Fibroblast of the aortic adventitia (primary cell): ENCODE measurements around the gene FKBP5. TPM values are rescaled to one million over a fixed set of nuclear protein-coding genes. Genes with fewer than 3 reads are reported as not detected.
"Not testable (repeated sequence)": the region's sequence is repeated elsewhere in the genome, so short reads cannot be mapped to it uniquely, and the experiment has no call there.

Experiments used
- DNase-seq: peaks from one replicate; pipeline ENCODE4 v3.0.0-alpha.2; 2010; ENCODE audit warnings: low read depth
- H3K4me3 ChIP-seq: 2 replicates; pipeline ENCODE4 v1.5.1; 2011; ENCODE audit warnings: low read depth, mild to moderate bottlenecking, control low read depth, low read length, moderate library complexity
- total RNA-seq: library from RNA; depleted of rRNA; stranded (reverse); fragments of >200 nt; gene quantifications from 2 replicates; pipeline ENCODE4 v1.2.3, GENCODE V29; 2012; ENCODE audit warnings: low replicate concordance
- TF ChIP-seq, protein P1 (sequence below): IDR thresholded peaks from 2 replicates; pipeline ENCODE4 v1.5.1; 2011; ENCODE audit warnings: mild to moderate bottlenecking, low read length, control low read depth, inconsistent platforms; ENCODE audit not compliant: insufficient read depth

The FKBP5 gene
- total RNA-seq, 1 donor: 5.3 TPM

DNA sequence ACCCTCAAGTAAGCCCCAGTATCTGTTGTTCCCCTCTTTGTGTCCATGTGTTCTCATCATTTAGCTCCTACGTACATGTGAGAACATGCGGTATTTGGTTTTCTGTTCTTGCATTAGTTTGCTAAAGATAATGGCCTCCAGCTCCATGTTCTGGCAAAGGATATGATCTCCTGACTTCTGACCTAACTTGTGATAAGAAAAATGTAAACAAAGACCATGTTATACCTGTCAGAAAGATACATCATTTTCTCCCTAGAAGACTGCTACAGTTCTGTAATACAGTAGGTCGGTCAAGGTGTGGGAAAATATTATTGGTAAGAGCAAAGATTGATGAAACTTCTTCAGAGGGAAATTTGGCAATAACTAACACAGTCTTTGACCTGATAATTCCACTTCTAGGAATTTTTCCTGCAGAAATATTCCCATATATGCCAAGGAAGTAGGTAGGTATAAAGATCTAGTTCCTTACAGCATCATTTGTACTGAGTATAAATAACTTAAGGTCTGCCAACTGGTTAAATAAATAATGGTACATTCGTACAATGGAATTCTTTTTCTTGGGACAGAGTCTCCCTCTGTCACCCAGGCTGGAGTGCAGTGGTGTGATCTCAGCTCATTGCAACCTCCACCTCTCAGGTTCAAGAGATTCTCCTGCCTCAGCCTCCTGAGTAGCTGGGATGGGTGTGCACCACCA lies 19.1 kb upstream of the FKBP5 start:
- no peak overlapping the region for H3K4me3 ChIP-seq
- no peak for DNase-seq
- TF ChIP-seq, protein P1, sequence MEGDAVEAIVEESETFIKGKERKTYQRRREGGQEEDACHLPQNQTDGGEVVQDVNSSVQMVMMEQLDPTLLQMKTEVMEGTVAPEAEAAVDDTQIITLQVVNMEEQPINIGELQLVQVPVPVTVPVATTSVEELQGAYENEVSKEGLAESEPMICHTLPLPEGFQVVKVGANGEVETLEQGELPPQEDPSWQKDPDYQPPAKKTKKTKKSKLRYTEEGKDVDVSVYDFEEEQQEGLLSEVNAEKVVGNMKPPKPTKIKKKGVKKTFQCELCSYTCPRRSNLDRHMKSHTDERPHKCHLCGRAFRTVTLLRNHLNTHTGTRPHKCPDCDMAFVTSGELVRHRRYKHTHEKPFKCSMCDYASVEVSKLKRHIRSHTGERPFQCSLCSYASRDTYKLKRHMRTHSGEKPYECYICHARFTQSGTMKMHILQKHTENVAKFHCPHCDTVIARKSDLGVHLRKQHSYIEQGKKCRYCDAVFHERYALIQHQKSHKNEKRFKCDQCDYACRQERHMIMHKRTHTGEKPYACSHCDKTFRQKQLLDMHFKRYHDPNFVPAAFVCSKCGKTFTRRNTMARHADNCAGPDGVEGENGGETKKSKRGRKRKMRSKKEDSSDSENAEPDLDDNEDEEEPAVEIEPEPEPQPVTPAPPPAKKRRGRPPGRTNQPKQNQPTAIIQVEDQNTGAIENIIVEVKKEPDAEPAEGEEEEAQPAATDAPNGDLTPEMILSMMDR: no peak

DNA sequence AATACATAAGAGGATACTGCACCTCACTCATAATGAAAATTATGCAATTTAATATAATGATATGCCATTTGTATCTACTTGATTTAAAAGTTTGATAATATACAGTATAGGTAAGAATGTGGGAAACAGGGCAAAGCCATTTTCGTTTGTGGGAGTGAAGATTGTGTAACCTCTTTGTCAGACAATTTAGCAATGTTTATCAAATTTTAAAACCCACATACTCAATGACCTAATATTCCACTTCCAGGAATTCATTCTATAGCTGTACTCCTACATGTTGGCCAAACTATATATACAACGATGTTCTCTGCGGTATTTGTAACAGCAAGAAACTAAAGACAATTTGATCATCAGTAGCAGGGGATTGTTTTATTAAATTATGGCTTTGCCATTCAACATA lies 17.8 kb upstream of the FKBP5 start:
- peak; percentile 14 for DNase-seq
- TF ChIP-seq, protein P1: no peak
- no peak overlapping the region for H3K4me3 ChIP-seq

DNA sequence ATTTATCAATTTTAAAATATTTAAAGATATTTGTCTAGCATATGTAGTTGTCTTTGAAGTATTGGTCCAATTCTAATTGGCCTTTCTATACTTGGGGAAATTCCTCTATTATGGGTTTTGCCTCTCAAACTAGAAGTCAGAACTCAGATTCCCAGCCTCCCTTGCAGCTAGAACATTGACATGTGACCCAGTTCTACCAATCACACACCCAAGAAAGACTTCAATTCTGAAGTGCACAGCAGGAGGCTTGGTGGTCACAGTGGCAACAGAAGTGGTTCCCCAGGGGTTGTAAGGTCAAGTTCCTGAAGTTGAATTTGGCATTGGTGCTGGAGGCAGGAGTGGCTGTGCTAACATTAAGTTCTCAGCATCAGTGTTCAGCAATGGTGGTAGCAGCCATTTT lies 14.8 kb upstream of the FKBP5 start:
- TF ChIP-seq, protein P1: no peak

DNA sequence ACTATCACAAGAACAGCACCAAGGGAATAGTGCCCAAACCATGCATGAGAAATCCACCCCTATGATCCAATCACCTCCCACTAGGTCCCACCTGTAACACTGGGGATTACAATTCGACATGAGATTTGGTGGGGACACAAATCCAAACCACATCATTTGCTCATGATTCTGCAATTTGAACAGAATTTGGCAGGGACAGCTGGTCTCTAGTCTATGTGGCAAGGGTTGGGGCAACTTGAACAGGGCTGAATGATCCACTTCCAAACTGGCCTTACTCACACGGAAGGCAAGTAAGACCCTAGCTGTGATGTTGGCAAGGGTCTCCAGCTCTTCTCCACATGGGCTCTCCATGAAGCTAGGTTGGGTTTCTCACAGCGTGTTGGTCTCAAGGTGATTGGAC lies 10.1 kb upstream of the FKBP5 start:
- H3K4me3 ChIP-seq: no peak overlapping the region
- TF ChIP-seq, protein P1: no peak
- no peak for DNase-seq

More for the DNA sequence above, 14.8 kb upstream of the FKBP5 start:
- DNase-seq: no peak
- no peak overlapping the region for H3K4me3 ChIP-seq

DNA sequence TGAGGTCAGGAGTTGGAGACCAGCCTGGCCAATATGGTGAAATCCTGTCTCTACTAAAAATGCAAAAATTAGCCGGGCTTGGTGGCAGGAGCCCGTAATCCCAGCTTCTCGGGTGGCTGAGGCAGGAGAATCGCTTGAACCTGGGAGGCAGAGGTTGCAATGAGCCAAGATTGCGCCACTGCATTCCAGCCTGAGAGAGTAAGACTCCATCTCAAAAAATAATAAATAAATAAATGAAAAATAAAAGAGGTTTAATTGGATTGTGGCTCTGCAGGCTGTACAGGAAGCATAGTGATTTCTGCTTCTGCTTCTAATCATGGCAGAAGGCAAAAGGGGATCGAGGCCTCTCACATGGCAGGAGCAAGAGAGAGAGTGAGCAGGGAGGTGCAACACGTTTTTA lies 9.7 kb upstream of the FKBP5 start:
- not testable (repeated sequence) for H3K4me3 ChIP-seq, DNase-seq

DNA sequence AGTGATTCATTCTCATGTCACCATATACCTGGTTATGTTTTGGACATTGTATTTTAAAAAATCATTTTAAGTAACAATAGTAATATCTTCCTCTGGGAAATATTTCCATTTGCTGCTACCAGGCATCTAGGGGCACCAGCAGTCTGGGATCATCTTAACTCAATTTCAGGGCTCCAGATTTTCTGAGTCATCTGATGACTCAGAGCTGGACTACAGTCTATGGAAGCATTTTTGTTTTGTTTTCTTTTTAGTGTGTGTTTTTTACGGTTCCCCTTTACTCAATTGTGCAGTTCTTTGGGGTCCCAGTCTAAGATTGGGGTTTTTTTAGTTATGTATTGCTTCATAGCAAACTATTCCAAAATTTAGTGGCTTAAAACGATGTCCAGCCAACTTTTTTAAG lies 5.7 kb upstream of the FKBP5 start:
- DNase-seq: peak; percentile 27
- no peak overlapping the region for H3K4me3 ChIP-seq
- TF ChIP-seq, protein P1: no peak

DNA sequence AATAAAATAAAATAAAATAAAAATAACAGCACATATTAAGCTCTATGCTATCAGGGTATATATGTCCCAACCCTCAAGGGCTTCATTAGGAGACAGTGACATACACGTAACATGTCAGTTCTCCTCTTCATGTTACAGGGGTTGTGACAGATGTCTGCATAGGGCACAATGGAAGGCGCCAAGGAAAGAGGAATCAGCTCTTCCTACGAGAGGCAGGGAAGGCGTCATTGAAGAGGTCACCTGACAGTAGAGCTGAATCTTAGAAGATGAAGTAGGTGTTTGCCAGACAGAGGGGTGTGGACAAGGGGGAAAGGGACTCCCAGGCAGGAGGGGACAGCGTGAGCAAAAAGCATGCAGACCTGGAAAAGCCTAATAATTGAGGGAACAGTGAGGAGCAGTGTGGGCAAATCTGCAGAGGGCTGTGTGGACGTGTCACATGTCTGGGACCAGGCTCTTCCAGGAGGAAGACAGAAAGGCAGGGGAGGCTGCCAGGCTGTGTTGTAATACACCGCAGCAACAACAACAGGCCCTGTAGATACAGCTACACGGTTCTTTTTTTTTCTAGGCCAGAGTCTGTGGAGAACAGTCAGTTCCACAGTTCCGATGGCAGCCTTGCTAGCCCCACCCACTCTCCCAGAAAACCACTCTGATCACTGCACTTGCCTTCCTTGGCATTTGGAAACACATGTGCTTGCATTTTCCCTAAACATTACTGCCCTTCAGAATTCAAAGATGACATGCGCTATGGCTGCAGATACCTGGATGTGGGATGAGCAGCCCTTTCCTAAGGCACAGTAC lies 2.5 kb upstream of the FKBP5 start:
- TF ChIP-seq, protein P1: no peak
- no peak overlapping the region for H3K4me3 ChIP-seq
- peak; percentile 74 for DNase-seq
